Fibroblast of lung (primary cell): ENCODE measurements around the gene ARL10.

ENCODE experiments used
- CTCF ChIP-seq, 2 donors: IDR thresholded peaks in 1 of 2; conservative IDR thresholded peaks in 1 of 2; 1 replicate in 1 of 2; 2 replicates in 1 of 2; pipeline ENCODE4 v1.5.1; 2011 to 2012; ENCODE audit warnings: low read length in 2 of 2, control low read depth in 1 of 2, inconsistent platforms in 1 of 2, low read depth in 1 of 2, mild to moderate bottlenecking in 1 of 2
- EZH2 ChIP-seq: IDR thresholded peaks from 2 replicates; pipeline ENCODE4 v1.5.1; 2012; ENCODE audit warnings: low read length, control low read depth, mild to moderate bottlenecking; ENCODE audit errors: missing control alignments

- peak; percentile 16 to 23 for TF ChIP-seq CTCF (conservative IDR thresholded peaks at IDR 0.05 in 1 of 2, IDR thresholded peaks at IDR 0.05 in 1 of 2; ENCODE audit: low read depth in 1 of 2, low read length in 2 of 2)
- no peak for TF ChIP-seq EZH2
Observed at GRCh38 chr5:176415952-176416924, 51.0 kb downstream of the ARL10 start, which contains the start of gene CLTB.
